SK-N-MC (cell line): ENCODE results near the gene ABAT.

Experiments
- EZH2 ChIP-seq: fragments of 200-600 bp; sonication (generic); IDR thresholded peaks from one replicate; pipeline ENCODE4 v1.6.1; 2017; ENCODE audit warnings: antibody characterized with exemption
- FOXP2 ChIP-seq: optimal IDR thresholded peaks from 2 replicates; pipeline ENCODE3; 2011; ENCODE audit warnings: mild to moderate bottlenecking, moderate library complexity; ENCODE audit not compliant: insufficient read depth; ENCODE audit errors: extremely low read length, control extremely low read depth
- POLR2AphosphoS5 ChIP-seq: IDR thresholded peaks from 2 replicates; pipeline ENCODE4 v1.6.1; 2012; ENCODE audit warnings: mild to moderate bottlenecking, low read depth, low read length, borderline replicate concordance

- TF ChIP-seq POLR2AphosphoS5 (no peak), EZH2 (no peak), FOXP2 (no peak)
These were observed 107.4 kb downstream of the ABAT start for GRCh38 chr16:8781797-8782196.
